Measurements from ENCODE around the gene NUDCD3. TPM values are rescaled to one million over a fixed set of nuclear protein-coding genes. Genes with fewer than 3 reads are reported as not detected.

Gene NUDCD3
- total and polyA plus RNA-seq, 2 of the 8 experiments (the other 6 are each of a cell fraction or from before 2014, with no cell fraction given): 35.2 to 93.7 TPM

- H3K4ac ChIP-seq (replicated peaks; ENCODE audit: insufficient read length, low read depth, low read length): no peak overlapping the region
- H2BK120ac ChIP-seq (replicated peaks; ENCODE audit: low read depth, low read length): no peak overlapping the region
- no peak overlapping the region for H2BK15ac ChIP-seq (ENCODE audit: low read length)
- H3K9ac ChIP-seq (replicated peaks in 1 of 4; ENCODE audit: extremely low read depth in 1 of 4, low read depth in 3 of 4, low read length in 3 of 4): no peak overlapping the region
- H2BK12ac ChIP-seq (ENCODE audit: low read depth, low read length): no peak overlapping the region
- DNase-seq (ENCODE audit: low read depth in 1 of 2, low spot score in 2 of 2) (no peak), FAIRE-seq (no peak)
- no peaks in the 10 kb centered on the region for H3K36me3 ChIP-seq (ENCODE audit: control insufficient read depth in 2 of 4, insufficient read depth in 4 of 4, low read length in 3 of 4)
- no peaks in the 10 kb centered on the region for H3K4me1 ChIP-seq (replicated peaks in 1 of 4; ENCODE audit: control insufficient read depth in 3 of 4, insufficient read depth in 4 of 4, low read length in 3 of 4)
- no peak overlapping the region for H4K91ac ChIP-seq (replicated peaks; ENCODE audit: insufficient read length, low read length)
- H3K14ac ChIP-seq (ENCODE audit: insufficient read length): no peak overlapping the region
- H3K23me2 ChIP-seq (ENCODE audit: low read depth, low read length): peaks cover 2% of the 10 kb centered on the region; the same call in 1 of the 2 replicates
- no peak overlapping the region for H2AFZ ChIP-seq (ENCODE audit: low read length)
- H2BK5ac ChIP-seq (ENCODE audit: low read depth, low read length): no peak overlapping the region
- no peak overlapping the region for H3K27ac ChIP-seq (ENCODE audit: low read depth, low read length)
- H4K8ac ChIP-seq (ENCODE audit: extremely low read depth, insufficient read depth, low read length): no peak overlapping the region
- no peaks in the 10 kb centered on the region for H3K9me3 ChIP-seq (ENCODE audit: insufficient read depth in 2 of 2, low read depth in 1 of 2, low read length in 1 of 2)
- no peak overlapping the region for H3K56ac ChIP-seq (replicated peaks; ENCODE audit: insufficient read length, low read depth, low read length)
- WGBS, 2 experiments (ENCODE audit: extremely low coverage in 1 of 2, insufficient coverage in 1 of 2, insufficient read length in 1 of 2, insufficient replicate concordance in 2 of 2, low coverage in 1 of 2, low lambda C conversion rate in 2 of 2, missing lambda C conversion rate in 1 of 2): 87% methylated on average over 1 of the region's 1 CpG; no CpG with 5 or more reads in 1 of the 2 experiments
- H3K79me1 ChIP-seq (ENCODE audit: low read depth, low read length): no peaks in the 10 kb centered on the region
- H2AK5ac ChIP-seq (ENCODE audit: low read depth, low read length): no peak overlapping the region
- no peak overlapping the region for H3K18ac ChIP-seq (ENCODE audit: extremely low read depth, low read length)
- H3K79me2 ChIP-seq (ENCODE audit: control insufficient read depth in 1 of 2, insufficient read depth in 2 of 2, low read length in 2 of 2): no peaks in the 10 kb centered on the region
- no peak overlapping the region for H3K23ac ChIP-seq (ENCODE audit: insufficient read length)
- H3K4me2 ChIP-seq (ENCODE audit: insufficient read depth in 1 of 2, low read depth in 2 of 2, low read length in 2 of 2): no peak overlapping the region
- POLR2A ChIA-PET (ENCODE audit: partially characterized antibody): interaction anchor here (1.0 kb wide), 1 partner anchor 11 kb away, joined by 3 read pairs; no protein-coding TSS in a partner anchor
- no peak overlapping the region for H3K4me3 ChIP-seq (ENCODE audit: extremely low read depth in 1 of 4, insufficient read depth in 2 of 4, low read depth in 3 of 4, low read length in 4 of 4)
- no peak overlapping the region for H4K5ac ChIP-seq (ENCODE audit: insufficient read length, low read depth, low read length)
- H4K20me1 ChIP-seq (replicated peaks in 1 of 2; ENCODE audit: control insufficient read depth in 1 of 2, insufficient read depth in 2 of 2, low read length in 2 of 2): peaks cover 0 to 1% of the 10 kb centered on the region in 2 experiments
- no peaks in the 10 kb centered on the region; a peak in 2 of 7 replicates for H3K27me3 ChIP-seq (replicated peaks in 1 of 4; ENCODE audit: control insufficient read depth in 3 of 4, extremely low read depth in 1 of 4, insufficient read depth in 3 of 4, low read length in 3 of 4)
- H2BK20ac ChIP-seq (ENCODE audit: low read length): no peak overlapping the region
- CTCF ChIA-PET (ENCODE audit: partially characterized antibody): interaction anchor here (1.2 to 1.9 kb wide), 7 partner anchors 9 to 166 kb away, joined by 3 to 14 read pairs (median 4); no protein-coding TSS in a partner anchor
- TF ChIP-seq KDM4A (IDR thresholded peaks at IDR 0.05; ENCODE audit: low read depth, low read length, severe bottlenecking) (no peak), SUZ12 (IDR thresholded peaks at IDR 0.05; ENCODE audit: low read length) (no peak), ZNF274 (IDR thresholded peaks at IDR 0.05; ENCODE audit: borderline replicate concordance, extremely low read depth, low read length) (no peak), SIRT6 (IDR thresholded peaks at IDR 0.05; ENCODE audit: low read length) (no peak), USF2 (IDR thresholded peaks at IDR 0.05; ENCODE audit: low read length) (no peak), HDAC2 (IDR thresholded peaks at IDR 0.05; ENCODE audit: borderline replicate concordance in 1 of 2, low read depth in 2 of 2, low read length in 2 of 2) (no peak), MAFK (IDR thresholded peaks at IDR 0.05; ENCODE audit: low read depth, low read length) (no peak), CHD1 (IDR thresholded peaks at IDR 0.05; ENCODE audit: low read depth, low read length) (no peak), PHF8 (conservative IDR thresholded peaks at IDR 0.05; ENCODE audit: low read depth, low read length) (no peak), KDM5A (IDR thresholded peaks at IDR 0.05; ENCODE audit: low read length) (no peak), EGR1 (IDR thresholded peaks at IDR 0.05; ENCODE audit: borderline replicate concordance, low read depth, low read length) (no peak)
These were observed 121.6 kb downstream of the NUDCD3 start for GRCh38 chr7:44368885-44369284.

Data from H1 (cell line).